CD4-positive, alpha-beta T cell treated with Interleukin-2 at 100 ng/mL for 4 hours (primary cell): Measurements from ENCODE around the gene KRTAP20-1.

ENCODE experiments used
- DNase-seq: peaks from one replicate; pipeline ENCODE4 v3.0.0-alpha.2; 2020; ENCODE audit warnings: low spot score

KRTAP20-1 gene

DNA sequence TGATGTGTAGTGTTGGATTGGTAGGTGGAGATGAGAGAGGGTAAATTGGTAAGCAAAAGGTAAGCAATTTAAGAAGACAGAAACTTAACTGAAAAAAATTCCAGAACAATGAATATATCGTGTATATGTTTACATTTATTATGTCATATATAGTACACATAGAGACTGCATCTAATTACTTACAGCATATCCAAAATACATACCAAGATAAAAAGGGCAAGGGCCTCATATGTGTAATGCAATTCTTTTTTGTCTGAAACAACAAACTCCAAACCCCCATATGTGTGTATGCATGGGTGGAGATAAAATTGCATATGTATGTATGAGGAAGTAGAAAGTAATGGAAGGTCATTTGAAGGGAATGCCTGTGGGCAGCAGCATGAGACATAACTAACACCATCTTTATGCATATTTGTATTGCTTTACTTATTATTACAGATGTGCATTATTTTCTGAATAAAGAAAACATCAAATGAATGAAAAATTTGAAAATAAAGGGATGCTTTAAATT, 30.7 kb downstream of the KRTAP20-1 start:
- no peak for DNase-seq

DNA sequence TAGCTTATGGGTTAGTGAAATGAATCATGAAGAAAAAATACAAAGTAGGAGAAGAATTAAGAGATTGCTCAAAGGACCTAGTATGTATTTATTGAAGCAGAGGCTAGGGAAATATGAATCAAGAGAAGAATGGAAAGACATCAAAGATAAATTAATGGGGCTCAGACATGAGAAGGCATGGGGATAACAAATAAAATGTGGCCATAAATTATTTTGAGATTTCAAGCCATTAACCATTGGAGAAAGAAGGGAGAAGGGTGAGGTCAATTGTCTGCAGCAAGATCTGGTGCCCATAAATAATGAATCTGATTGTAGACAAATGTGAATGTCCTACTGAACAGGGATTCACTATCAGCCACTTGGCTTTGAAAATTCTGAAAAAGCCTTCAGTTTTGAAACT, 36.7 kb downstream of the KRTAP20-1 start:
- no peak for DNase-seq
